H9 (cell line): ENCODE measurements around the gene HACE1. TPM values are rescaled to one million over a fixed set of nuclear protein-coding genes. Genes with fewer than 3 reads are reported as not detected.

Experiments
- DNase-seq: peaks from one replicate; pipeline ENCODE4 v3.0.0-alpha.2; 2017
- H2AFZ ChIP-seq: one replicate; pipeline ENCODE4 v1.6.1; 2013; ENCODE audit warnings: mild to moderate bottlenecking, low read length, control low read depth, moderate library complexity
- H2AK5ac ChIP-seq: 2 replicates; pipeline ENCODE4 v1.6.1; 2013; ENCODE audit warnings: low read length, control low read depth, mixed read lengths; ENCODE audit not compliant: insufficient read length
- H2BK120ac ChIP-seq: one replicate; pipeline ENCODE4 v1.6.1; 2013; ENCODE audit warnings: low read depth, mild to moderate bottlenecking, low read length, control low read depth, inconsistent platforms; ENCODE audit not compliant: poor library complexity, severe bottlenecking
- H2BK12ac ChIP-seq: 2 replicates; pipeline ENCODE4 v1.6.1; 2013; ENCODE audit warnings: low read length, control low read depth, mixed read lengths, low read depth; ENCODE audit not compliant: insufficient read length
- H2BK15ac ChIP-seq: 2 replicates; pipeline ENCODE4 v1.6.1; 2013; ENCODE audit warnings: low read depth, low read length, control low read depth
- H2BK20ac ChIP-seq: one replicate; pipeline ENCODE4 v1.6.1; 2013; ENCODE audit warnings: low read depth, mild to moderate bottlenecking, low read length, control low read depth, inconsistent platforms; ENCODE audit not compliant: poor library complexity, severe bottlenecking
- H2BK5ac ChIP-seq: 2 replicates; pipeline ENCODE4 v1.6.1; 2013; ENCODE audit warnings: low read length, control low read depth, mixed read lengths; ENCODE audit not compliant: insufficient read length
- H3K14ac ChIP-seq: 2 replicates; pipeline ENCODE4 v1.6.1; 2013; ENCODE audit warnings: low read length, control low read depth; ENCODE audit not compliant: insufficient read depth
- H3K18ac ChIP-seq: 2 replicates; pipeline ENCODE4 v1.6.1; 2013; ENCODE audit warnings: low read depth, mild to moderate bottlenecking, mixed read lengths, low read length, control low read depth; ENCODE audit not compliant: insufficient read length
- H3K23ac ChIP-seq: 2 replicates; pipeline ENCODE4 v1.6.1; 2013; ENCODE audit warnings: low read length, control low read depth, mixed read lengths, low read depth; ENCODE audit not compliant: insufficient read length
- H3K23me2 ChIP-seq: 2 replicates; pipeline ENCODE4 v1.6.1; 2013; ENCODE audit warnings: low read depth, mild to moderate bottlenecking, mixed read lengths, low read length, control low read depth; ENCODE audit not compliant: insufficient read length, poor library complexity, severe bottlenecking
- H3K27ac ChIP-seq: 2 replicates; pipeline ENCODE4 v1.5.1; 2013; ENCODE audit warnings: low read length, control low read depth, mixed read lengths, low read depth; ENCODE audit not compliant: insufficient read length
- H3K27me3 ChIP-seq: 2 replicates; pipeline ENCODE4 v1.6.1; 2013; ENCODE audit warnings: low read length, control low read depth, inconsistent platforms; ENCODE audit not compliant: insufficient read depth
- H3K4ac ChIP-seq: 2 replicates; pipeline ENCODE4 v1.6.1; 2013; ENCODE audit warnings: low read depth, mild to moderate bottlenecking, control low read depth, inconsistent platforms, low read length, moderate library complexity
- H3K4me1 ChIP-seq: 2 replicates; pipeline ENCODE4 v1.6.1; 2013; ENCODE audit warnings: low read length, control low read depth, inconsistent platforms; ENCODE audit not compliant: insufficient read depth
- H3K4me2 ChIP-seq: 2 replicates; pipeline ENCODE4 v1.6.1; 2013; ENCODE audit warnings: low read length, control low read depth, mixed read lengths; ENCODE audit not compliant: insufficient read length, insufficient read depth
- H3K56ac ChIP-seq: 2 replicates; pipeline ENCODE4 v1.6.1; 2013; ENCODE audit warnings: low read depth, mild to moderate bottlenecking, mixed read lengths, low read length, control low read depth; ENCODE audit not compliant: insufficient read length
- H3K79me1 ChIP-seq: 2 replicates; pipeline ENCODE4 v1.6.1; 2013; ENCODE audit warnings: low read depth, mild to moderate bottlenecking, moderate library complexity, low read length, control low read depth, inconsistent platforms; ENCODE audit not compliant: insufficient read depth, poor library complexity, severe bottlenecking
- H3K79me2 ChIP-seq: 2 replicates; pipeline ENCODE4 v1.6.1; 2013; ENCODE audit warnings: low read length, control low read depth, inconsistent platforms; ENCODE audit not compliant: insufficient read depth
- H3K9ac ChIP-seq: 2 replicates; pipeline ENCODE4 v1.6.1; 2013; ENCODE audit warnings: low read length, control low read depth, mixed read lengths; ENCODE audit not compliant: insufficient read length; ENCODE audit errors: extremely low read depth
- H3K9me3 ChIP-seq: one replicate; pipeline ENCODE4 v1.6.1; 2013; ENCODE audit warnings: low read depth, low read length, inconsistent platforms; ENCODE audit not compliant: control insufficient read depth
- H3T11ph ChIP-seq: one replicate; pipeline ENCODE4 v1.6.1; 2013; ENCODE audit warnings: mild to moderate bottlenecking, low read length, control low read depth, inconsistent platforms
- H4K20me1 ChIP-seq: one replicate; pipeline ENCODE4 v1.6.1; 2013; ENCODE audit not compliant: control insufficient read depth, insufficient read length, insufficient read depth
- H4K5ac ChIP-seq: 2 replicates; pipeline ENCODE4 v1.6.1; 2013; ENCODE audit warnings: low read depth, mild to moderate bottlenecking, mixed read lengths, low read length, control low read depth; ENCODE audit not compliant: insufficient read length
- H4K8ac ChIP-seq: replicated peaks from 2 replicates; pipeline ENCODE4 v1.6.1; 2013; ENCODE audit warnings: low read length, control low read depth, mixed read lengths, low read depth; ENCODE audit not compliant: insufficient read length
- H4K91ac ChIP-seq: 2 replicates; pipeline ENCODE4 v1.6.1; 2013; ENCODE audit warnings: low read depth, mild to moderate bottlenecking, moderate library complexity, mixed read lengths, low read length, control low read depth; ENCODE audit not compliant: insufficient read length
- H3K27ac Mint-ChIP-seq, 3 experiments: 2 replicates in 2 of 3; 3 replicates in 1 of 3; pipeline ENCODE4 v1.8.0; 2020 to 2021; ENCODE audit warnings: mixed read lengths in 3 of 3, mild to moderate bottlenecking in 1 of 3, moderate library complexity in 1 of 3
- H3K27me3 Mint-ChIP-seq: 2 replicates; pipeline ENCODE4 v1.8.0; 2021; ENCODE audit warnings: low read depth, mild to moderate bottlenecking, moderate library complexity, mixed read lengths
- H3K36me3 Mint-ChIP-seq, 3 experiments: 2 replicates in 2 of 3; 3 replicates in 1 of 3; pipeline ENCODE4 v1.8.0; 2020 to 2021; ENCODE audit warnings: low read depth in 3 of 3, mixed read lengths in 3 of 3; ENCODE audit not compliant: insufficient read depth in 1 of 3
- H3K4me1 Mint-ChIP-seq, 2 experiments: 2 replicates each; pipeline ENCODE4 v1.8.0; 2020; ENCODE audit warnings: mixed read lengths in 2 of 2
- H3K4me3 Mint-ChIP-seq, 2 experiments: 2 replicates in 1 of 2; 3 replicates in 1 of 2; pipeline ENCODE4 v1.8.0; 2020 to 2021; ENCODE audit warnings: mild to moderate bottlenecking in 2 of 2, mixed read lengths in 2 of 2, moderate library complexity in 1 of 2
- H3K9me3 Mint-ChIP-seq, 2 experiments: 2 replicates in 1 of 2; 3 replicates in 1 of 2; pipeline ENCODE4 v1.8.0; 2020; ENCODE audit warnings: mild to moderate bottlenecking in 2 of 2, mixed read lengths in 2 of 2, moderate library complexity in 1 of 2
- CTCF ChIP-seq: fragments of 200-600 bp; sonication (generic); conservative IDR thresholded peaks from 3 replicates; pipeline ENCODE4 v1.8.0; 2021; ENCODE audit warnings: antibody characterized with exemption, mild to moderate bottlenecking
- WGBS: extraction: QIAGEN DNeasy Blood & Tissue Kit; methylation state at CpG from one replicate; pipeline ENCODE4 v1.1.7; 2013; ENCODE audit warnings: missing lambda C conversion rate, low lambda C conversion rate, mixed read lengths; ENCODE audit not compliant: insufficient read length; ENCODE audit errors: extremely low coverage; 5-methylcytosine and 5-hydroxymethylcytosine counted together
- total RNA-seq: library from RNA; stranded (reverse); gene quantifications from 2 replicates; pipeline ENCODE4 v1.2.1, GENCODE V29; 2021

The HACE1 gene
- total RNA-seq, 1 experiment from 2014 or later: 18.0 TPM

DNA sequence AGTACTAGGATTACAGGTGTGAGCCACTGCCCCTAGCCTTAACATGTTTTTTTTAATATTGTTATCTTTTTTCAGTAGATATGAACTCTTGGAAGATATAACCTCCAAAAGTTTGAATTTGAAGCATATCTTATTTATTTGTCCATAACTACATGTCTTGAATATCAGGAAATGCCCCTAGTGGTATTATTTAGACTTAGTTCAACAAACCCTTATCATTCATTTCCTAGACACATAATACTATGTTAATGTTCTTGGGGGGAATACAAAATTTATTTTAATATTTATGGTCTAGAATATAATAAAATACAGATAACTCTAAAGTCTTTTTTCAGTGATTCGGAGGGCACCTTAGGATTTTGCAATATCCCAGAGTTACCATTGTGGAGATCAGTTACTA is 160.7 kb downstream of the HACE1 start:
- H4K5ac ChIP-seq: no peak overlapping the region
- H3K23ac ChIP-seq: no peak overlapping the region
- no peak overlapping the region for H3K18ac ChIP-seq
- H3K14ac ChIP-seq: no peak overlapping the region
- no peak overlapping the region for H4K8ac ChIP-seq
- no peaks in the 10 kb centered on the region for H3K23me2 ChIP-seq
- H3K27ac ChIP-seq: no peak overlapping the region
- H3K9me3 ChIP-seq: no peaks in the 10 kb centered on the region
- H3K56ac ChIP-seq: no peak overlapping the region
- no peak for DNase-seq
- H3K4me2 ChIP-seq: no peak overlapping the region
- no peaks in the 10 kb centered on the region for H3K9me3 Mint-ChIP-seq
- H3K36me3 Mint-ChIP-seq: no peaks in the 10 kb centered on the region; a peak in 1 of 7 replicates
- no peak overlapping the region for H3K27ac Mint-ChIP-seq
- no peak overlapping the region for H3K9ac ChIP-seq
- H3T11ph ChIP-seq: no peak overlapping the region
- no peaks in the 10 kb centered on the region for H3K27me3 Mint-ChIP-seq
- no peak for TF ChIP-seq CTCF
- no CpG with 5 or more reads among the region's 1 CpG for WGBS
- H3K4ac ChIP-seq: no peak overlapping the region
- H3K4me1 ChIP-seq: peaks cover 3% of the 10 kb centered on the region; the same call in 1 of the 2 replicates
- H3K4me3 Mint-ChIP-seq: no peak overlapping the region
- no peaks in the 10 kb centered on the region for H3K79me2 ChIP-seq
- no peak overlapping the region for H2AK5ac ChIP-seq
- H2BK5ac ChIP-seq: no peak overlapping the region
- H2BK12ac ChIP-seq: no peak overlapping the region
- no peak overlapping the region for H2BK120ac ChIP-seq
- no peaks in the 10 kb centered on the region for H4K20me1 ChIP-seq
- H4K91ac ChIP-seq: no peak overlapping the region
- no peaks in the 10 kb centered on the region for H3K79me1 ChIP-seq
- H2BK20ac ChIP-seq: no peak overlapping the region
- peaks cover 2% of the 10 kb centered on the region in 2 experiments for H3K4me1 Mint-ChIP-seq
- H2BK15ac ChIP-seq: no peak overlapping the region
- no peaks in the 10 kb centered on the region for H3K27me3 ChIP-seq
- no peak overlapping the region for H2AFZ ChIP-seq
